ENCODE data around the gene GJD4.

DNA sequence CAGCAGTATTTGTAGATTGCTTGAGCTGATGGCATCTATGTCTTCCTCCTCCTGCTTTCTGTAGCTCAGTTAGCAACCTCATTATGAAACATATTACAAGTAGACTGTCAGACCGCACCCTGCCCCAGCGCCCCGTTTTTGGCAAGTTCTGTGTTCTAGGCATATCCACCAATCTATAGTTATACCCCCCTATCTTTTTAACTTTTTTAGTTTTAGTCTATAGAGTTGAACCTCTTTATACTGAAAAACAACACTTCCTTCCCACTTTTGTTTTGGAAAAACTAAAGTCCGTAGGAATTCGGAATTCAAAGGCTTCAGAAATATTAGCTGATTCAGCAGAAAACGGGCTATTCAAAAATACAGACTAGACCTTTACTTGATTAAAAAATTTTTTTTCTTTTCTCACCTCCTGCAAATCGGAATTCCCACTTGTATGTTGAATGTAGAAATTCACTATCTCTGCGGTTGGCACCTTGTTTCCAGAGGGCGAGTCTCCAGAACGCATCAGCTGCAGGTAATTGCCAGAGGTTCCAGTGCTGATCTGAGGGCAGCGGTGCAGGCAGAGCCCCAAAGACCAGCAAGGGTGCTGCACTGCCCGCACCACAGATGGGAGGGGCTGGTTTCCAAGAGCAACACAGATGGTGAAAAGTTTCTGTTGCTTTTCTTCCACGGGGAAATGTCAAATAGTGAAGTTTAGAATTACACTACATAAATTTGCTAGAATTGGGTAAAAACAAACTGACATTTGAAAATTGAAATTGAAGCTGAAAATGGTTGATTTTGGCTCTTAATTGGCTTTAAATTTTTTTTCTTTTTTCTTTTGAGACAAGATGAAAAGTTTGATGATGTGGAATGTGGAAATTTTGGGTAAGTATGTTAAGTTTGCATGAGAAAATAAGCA, 39.2 kb downstream of the GJD4 start:
- TF ChIP-seq EZH2 (IDR thresholded peaks at IDR 0.05; ENCODE audit: borderline replicate concordance, low read length) (no peak), CTCF (conservative IDR thresholded peaks at IDR 0.05 in 1 of 2, IDR thresholded peaks at IDR 0.05 in 1 of 2; ENCODE audit: extremely low read depth in 1 of 2, insufficient read depth in 1 of 2, low read depth in 1 of 2, low read length in 2 of 2) (no peak)

Measured in mammary epithelial cell (primary cell).